Large intestine (tissue), 3 donors: Measurements from ENCODE around the gene FHL2. TPM values are rescaled to one million over a fixed set of nuclear protein-coding genes. Genes with fewer than 3 reads are reported as not detected.

Experiments
- DNase-seq, 2 donors: peaks; one replicate each; pipeline versions ENCODE4 v3.0.0 to v3.0.0-alpha.2; 2013
- H3K27ac ChIP-seq: one replicate; pipeline ENCODE4 v1.5.1; 2013; ENCODE audit warnings: low read length
- H3K27me3 ChIP-seq: 2 replicates; pipeline ENCODE4 v1.6.1; 2013; ENCODE audit warnings: low read length; ENCODE audit not compliant: control insufficient read depth, insufficient read depth
- H3K36me3 ChIP-seq: 2 replicates; pipeline ENCODE4 v1.6.1; 2013; ENCODE audit warnings: low read length; ENCODE audit not compliant: control insufficient read depth, insufficient read depth
- H3K4me1 ChIP-seq: one replicate; pipeline ENCODE4 v1.6.1; 2013; ENCODE audit warnings: low read length; ENCODE audit not compliant: control insufficient read depth, insufficient read depth
- H3K4me3 ChIP-seq: one replicate; pipeline ENCODE4 v1.5.1; 2013; ENCODE audit warnings: low read length
- H3K9me3 ChIP-seq: one replicate; pipeline ENCODE4 v1.6.1; 2013; ENCODE audit warnings: mild to moderate bottlenecking, low read depth, low read length, moderate library complexity; ENCODE audit not compliant: control insufficient read depth
- WGBS: methylation state at CpG from one replicate; pipeline ENCODE4 v1.1.5; 2013; ENCODE audit warnings: low lambda C conversion rate; ENCODE audit not compliant: insufficient coverage; 5-methylcytosine and 5-hydroxymethylcytosine counted together
- polyA plus RNA-seq: library from polyadenylated mRNA; unstranded; fragments of 120-200 nt; gene quantifications from one replicate; pipeline ENCODE4 v1.2.1, GENCODE V29; 2013

The FHL2 gene
- polyA plus RNA-seq, 1 donor = 28.3 TPM

GRCh38 chr2:105409717-105410116 is 10.9 kb upstream of the FHL2 start:
- H3K27ac ChIP-seq = no peak overlapping the region
- no peak overlapping the region for H3K4me3 ChIP-seq
- H3K27me3 ChIP-seq = no peaks in the 10 kb centered on the region
- no CpG with 5 or more reads among the region's 6 CpGs for WGBS
- DNase-seq = no peak
- H3K9me3 ChIP-seq = no peaks in the 10 kb centered on the region
- H3K4me1 ChIP-seq = peaks cover 4% of the 10 kb centered on the region
- no peaks in the 10 kb centered on the region for H3K36me3 ChIP-seq

GRCh38 chr2:105407946-105408743 is 9.3 kb upstream of the FHL2 start:
- H3K27me3 ChIP-seq = no peaks in the 10 kb centered on the region
- H3K9me3 ChIP-seq = no peaks in the 10 kb centered on the region
- H3K4me1 ChIP-seq = peaks cover 17% of the 10 kb centered on the region
- H3K27ac ChIP-seq = no peak overlapping the region
- H3K4me3 ChIP-seq = no peak overlapping the region
- H3K36me3 ChIP-seq = no peaks in the 10 kb centered on the region
- no CpG with 5 or more reads among the region's 7 CpGs for WGBS
- DNase-seq = no peak

GRCh38 chr2:105406221-105406620 is 7.4 kb upstream of the FHL2 start:
- no peak overlapping the region for H3K4me3 ChIP-seq
- H3K27ac ChIP-seq = no peak overlapping the region
- H3K36me3 ChIP-seq = no peaks in the 10 kb centered on the region
- peaks cover 15% of the 10 kb centered on the region for H3K4me1 ChIP-seq
- H3K9me3 ChIP-seq = no peaks in the 10 kb centered on the region
- no peaks in the 10 kb centered on the region for H3K27me3 ChIP-seq
- WGBS = no CpG with 5 or more reads among the region's 5 CpGs
- no peak for DNase-seq

GRCh38 chr2:105405291-105405690 is 6.4 kb upstream of the FHL2 start:
- H3K4me1 ChIP-seq = peaks cover 15% of the 10 kb centered on the region
- no peak for DNase-seq
- H3K27me3 ChIP-seq = peaks cover under 1% of the 10 kb centered on the region
- H3K27ac ChIP-seq = no peak overlapping the region
- 100% methylated on average over 2 of the region's 4 CpGs for WGBS
- no peaks in the 10 kb centered on the region for H3K9me3 ChIP-seq
- no peak overlapping the region for H3K4me3 ChIP-seq
- H3K36me3 ChIP-seq = no peaks in the 10 kb centered on the region

- Histone ChIP-seq H3K27ac (peak overlapping the region; percentile 52), H3K4me3 (no peak overlapping the region), H3K4me1 (peaks cover 15% of the 10 kb centered on the region), H3K36me3 (no peaks in the 10 kb centered on the region), H3K27me3 (peaks cover 6% of the 10 kb centered on the region), H3K9me3 (no peaks in the 10 kb centered on the region)
- no CpG with 5 or more reads among the region's 3 CpGs for WGBS
- DNase-seq = no peak
Measured at GRCh38 chr2:105404736-105405135, 5.9 kb upstream of the FHL2 start.

GRCh38 chr2:105403783-105404698 is 5.2 kb upstream of the FHL2 start:
- Histone ChIP-seq H3K27me3 (peaks cover 13% of the 10 kb centered on the region), H3K4me3 (no peak overlapping the region), H3K4me1 (peaks cover 17% of the 10 kb centered on the region), H3K36me3 (no peaks in the 10 kb centered on the region), H3K27ac (peak overlapping the region; percentile 52), H3K9me3 (peaks cover 6% of the 10 kb centered on the region)
- peak; percentile 76 to 83 for DNase-seq
- whole genome bisulfite sequencing = no CpG with 5 or more reads among the region's 14 CpGs

- Histone ChIP-seq H3K4me1 (peaks cover 18% of the 10 kb centered on the region), H3K27me3 (peaks cover 18% of the 10 kb centered on the region)
Measured at GRCh38 chr2:105403241-105403782, 4.5 kb upstream of the FHL2 start.

GRCh38 chr2:105402809-105403208 is 4.0 kb upstream of the FHL2 start:
- WGBS = no CpG with 5 or more reads among the region's 2 CpGs
- Histone ChIP-seq H3K36me3 (no peaks in the 10 kb centered on the region), H3K27ac (no peak overlapping the region), H3K4me3 (no peak overlapping the region), H3K27me3 (peaks cover 19% of the 10 kb centered on the region), H3K9me3 (peaks cover 6% of the 10 kb centered on the region), H3K4me1 (peaks cover 18% of the 10 kb centered on the region)
- no peak for DNase-seq

More at GRCh38 chr2:105403241-105403782, 4.5 kb upstream of the FHL2 start:
- peaks cover 6% of the 10 kb centered on the region for H3K9me3 ChIP-seq
- peak overlapping the region; percentile 50 for H3K27ac ChIP-seq
- peak in 1 of 2 donors; percentile 49 for DNase-seq
- no peak overlapping the region for H3K4me3 ChIP-seq
- 67% methylated on average over 3 of the region's 8 CpGs for WGBS
- no peaks in the 10 kb centered on the region for H3K36me3 ChIP-seq

- WGBS = no CpG with 5 or more reads among the region's 7 CpGs
- DNase-seq = no peak
- Histone ChIP-seq H3K9me3 (peaks cover 6% of the 10 kb centered on the region), H3K36me3 (no peaks in the 10 kb centered on the region), H3K27me3 (peaks cover 22% of the 10 kb centered on the region), H3K4me3 (no peak overlapping the region), H3K27ac (no peak overlapping the region), H3K4me1 (peaks cover 18% of the 10 kb centered on the region)
Measured at GRCh38 chr2:105401867-105402266, 3.0 kb upstream of the FHL2 start.

- Histone ChIP-seq H3K27me3 (peaks cover 22% of the 10 kb centered on the region), H3K27ac (no peak overlapping the region), H3K9me3 (peaks cover 6% of the 10 kb centered on the region), H3K36me3 (no peaks in the 10 kb centered on the region), H3K4me3 (no peak overlapping the region), H3K4me1 (peaks cover 18% of the 10 kb centered on the region)
- no peak for DNase-seq
- WGBS = 100% methylated on average over 1 of the region's 7 CpGs
Measured at GRCh38 chr2:105400138-105400540, 1.3 kb upstream of the FHL2 start.
